LNCAP (cell line): ENCODE data around the gene NPAS3.

Source experiments
- TF ChIP-seq, protein P1 (sequence below): fragments of 450-650 bp; IDR thresholded peaks from 2 replicates; pipeline ENCODE4 v1.5.1; 2017; ENCODE audit warnings: mild to moderate bottlenecking

NPAS3 gene

GRCh38 chr14:33714527-33715226 lies 776.0 kb downstream of the NPAS3 start:
- TF ChIP-seq, protein P1, sequence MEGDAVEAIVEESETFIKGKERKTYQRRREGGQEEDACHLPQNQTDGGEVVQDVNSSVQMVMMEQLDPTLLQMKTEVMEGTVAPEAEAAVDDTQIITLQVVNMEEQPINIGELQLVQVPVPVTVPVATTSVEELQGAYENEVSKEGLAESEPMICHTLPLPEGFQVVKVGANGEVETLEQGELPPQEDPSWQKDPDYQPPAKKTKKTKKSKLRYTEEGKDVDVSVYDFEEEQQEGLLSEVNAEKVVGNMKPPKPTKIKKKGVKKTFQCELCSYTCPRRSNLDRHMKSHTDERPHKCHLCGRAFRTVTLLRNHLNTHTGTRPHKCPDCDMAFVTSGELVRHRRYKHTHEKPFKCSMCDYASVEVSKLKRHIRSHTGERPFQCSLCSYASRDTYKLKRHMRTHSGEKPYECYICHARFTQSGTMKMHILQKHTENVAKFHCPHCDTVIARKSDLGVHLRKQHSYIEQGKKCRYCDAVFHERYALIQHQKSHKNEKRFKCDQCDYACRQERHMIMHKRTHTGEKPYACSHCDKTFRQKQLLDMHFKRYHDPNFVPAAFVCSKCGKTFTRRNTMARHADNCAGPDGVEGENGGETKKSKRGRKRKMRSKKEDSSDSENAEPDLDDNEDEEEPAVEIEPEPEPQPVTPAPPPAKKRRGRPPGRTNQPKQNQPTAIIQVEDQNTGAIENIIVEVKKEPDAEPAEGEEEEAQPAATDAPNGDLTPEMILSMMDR = no peak

GRCh38 chr14:33715227-33715528 lies 776.5 kb downstream of the NPAS3 start:
- TF ChIP-seq, protein P1 = no peak

- TF ChIP-seq, protein P1 = no peak
Measured at GRCh38 chr14:33716921-33717320, 778.2 kb downstream of the NPAS3 start.

GRCh38 chr14:33717866-33718265 lies 779.2 kb downstream of the NPAS3 start:
- TF ChIP-seq, protein P1 = no peak

DNA sequence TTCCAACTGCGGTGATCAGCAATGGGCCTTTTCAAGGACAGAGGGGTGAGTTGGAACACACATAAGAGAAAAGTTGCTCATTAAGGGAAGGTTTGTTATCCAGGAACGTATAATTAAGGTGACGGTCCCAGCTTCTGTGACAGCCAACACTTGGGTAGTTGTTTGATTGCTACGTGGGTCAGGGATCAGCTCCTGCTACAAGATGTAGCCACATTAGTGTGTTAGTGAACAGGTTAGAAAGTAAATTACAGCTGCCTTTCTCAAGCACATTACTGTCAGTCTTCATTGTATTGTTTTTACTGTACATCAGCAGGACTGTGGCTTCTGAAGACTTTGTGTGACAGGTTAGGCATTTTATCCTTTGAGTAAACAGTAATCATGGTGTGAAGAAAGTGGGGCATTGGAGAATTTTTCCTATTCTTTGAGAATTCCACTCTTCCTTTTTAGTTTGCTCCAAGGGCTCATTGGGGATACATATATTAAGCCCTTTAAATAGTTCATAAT lies 781.7 kb downstream of the NPAS3 start:
- TF ChIP-seq, protein P1 = no peak

- TF ChIP-seq, protein P1 = no peak
Measured at GRCh38 chr14:33726685-33727084, 788.0 kb downstream of the NPAS3 start.

- TF ChIP-seq, protein P1 = no peak
Measured at GRCh38 chr14:33727606-33728005, 788.9 kb downstream of the NPAS3 start.
